ENCODE data around the gene GREM1. TPM values are rescaled to one million over a fixed set of nuclear protein-coding genes. Genes with fewer than 3 reads are reported as not detected.

GREM1 gene
- under 0.01 TPM in 2 replicates for total RNA-seq

GRCh38 chr15:32717426-32718226 lies at the start of gene GREM1:
Gene GREM1, plus strand, starts transcription at chr15:32718004. Its CDS starts 12,687 bp downstream, at chr15:32730691.

Other genes with a start within 250 kb of the GREM1 start
- 3.0 and 10.3 TPM in 2 replicates for gene GOLGA8N, start 124.5 kb upstream of the GREM1 start, total RNA-seq
- gene ARHGAP11A, start 102.5 kb upstream of the GREM1 start, total RNA-seq = 18.8 and 21.5 TPM in 2 replicates
- gene SCG5, start 76.3 kb upstream of the GREM1 start, total RNA-seq = 8.1 and 11.1 TPM in 2 replicates

All from aortic smooth muscle cell (primary cell).